Spleen (tissue), 11 donors: ENCODE results near the gene ECSCR. TPM values are rescaled to one million over a fixed set of nuclear protein-coding genes. Genes with fewer than 3 reads are reported as not detected.
A peak's percentile ranks its signal among the peaks of the same experiment; 100 is the strongest.

Experiments
- DNase-seq: peaks from one replicate; pipeline ENCODE4 v3.0.0-alpha.2; 2020
- H3K27ac ChIP-seq, 8 donors: fragments of 200-600 bp; sonication (generic) in 7 of 8; 1 replicate in 4 of 8; 2 replicates in 4 of 8; pipeline versions ENCODE4 v1.5.0 to v1.8.0; 2016 to 2021; ENCODE audit warnings: inconsistent platforms in 4 of 8, mild to moderate bottlenecking in 4 of 8, moderate library complexity in 1 of 8
- H3K27me3 ChIP-seq, 7 donors: fragments of 200-600 bp; sonication (generic) in 6 of 7; replicated peaks in 1 of 7; 1 replicate in 4 of 7; 2 replicates in 3 of 7; pipeline versions ENCODE4 v1.5.0 to v1.8.0; 2016 to 2021; ENCODE audit warnings: inconsistent platforms in 3 of 7, mild to moderate bottlenecking in 1 of 7
- H3K36me3 ChIP-seq, 6 donors: fragments of 200-600 bp; sonication (generic) in 5 of 6; 1 replicate in 4 of 6; 2 replicates in 2 of 6; pipeline versions ENCODE4 v1.5.0 to v1.8.0; 2016 to 2021; ENCODE audit warnings: inconsistent platforms in 2 of 6
- H3K4me1 ChIP-seq, 6 donors: fragments of 200-600 bp; sonication (generic) in 5 of 6; 1 replicate in 3 of 6; 2 replicates in 3 of 6; pipeline versions ENCODE4 v1.5.0 to v1.8.0; 2016 to 2021; ENCODE audit warnings: inconsistent platforms in 3 of 6
- H3K4me3 ChIP-seq, 8 donors: fragments of 200-600 bp; sonication (generic) in 7 of 8; 1 replicate in 4 of 8; 2 replicates in 4 of 8; pipeline versions ENCODE4 v1.5.0 to v1.8.0; 2016 to 2021; ENCODE audit warnings: inconsistent platforms in 4 of 8, mild to moderate bottlenecking in 4 of 8, moderate library complexity in 2 of 8
- H3K9me3 ChIP-seq, 8 donors: fragments of 200-600 bp; sonication (generic) in 7 of 8; 1 replicate in 4 of 8; 2 replicates in 4 of 8; pipeline versions ENCODE4 v1.5.0 to v1.8.0; 2016 to 2021; ENCODE audit warnings: inconsistent platforms in 4 of 8
- POLR2A ChIP-seq, 3 donors: fragments of 450-650 bp; IDR thresholded peaks; one replicate each; pipeline ENCODE4 v1.5.1; 2017; ENCODE audit warnings: antibody characterized with exemption in 3 of 3, mild to moderate bottlenecking in 1 of 3
- POLR2AphosphoS5 ChIP-seq, 3 donors: sonication (generic); formaldehyde crosslinking; IDR thresholded peaks; one replicate each; pipeline ENCODE4 v1.5.1; 2017; ENCODE audit warnings: antibody characterized with exemption in 3 of 3
- WGBS, 5 donors: extraction: QIAGEN DNeasy Blood & Tissue Kit in 3 of 5; methylation state at CpG; one replicate each; pipeline versions ENCODE4 v1.1.5 to v1.1.7; 2013 to 2018; 5-methylcytosine and 5-hydroxymethylcytosine counted together
- intact Hi-C: fragments of 100-400 bp; cut with DNase I; formaldehyde crosslinking; loops from one replicate; pipeline ENCODE4 v1.15.0; 2023; ENCODE audit warnings: low total_unique reads
- polyA plus RNA-seq, 3 donors: library from polyadenylated mRNA; stranded (reverse); fragments of 200-250 nt; gene quantifications; one replicate each; pipeline ENCODE4 v1.2.1, GENCODE V29; 2013
- total RNA-seq, 7 donors: library from RNA; depleted of rRNA in 3 of 7; stranded (reverse); fragments of >200 nt in 3 of 7; fragmentation: NEBNext Ultra II Directional in 4 of 7; extraction: Animal tissue kit (Norgen Biotek cat#: 25700) in 4 of 7; gene quantifications; one replicate each; pipeline versions ENCODE4 v1.1.0 to v1.2.1, GENCODE V29; 2016 to 2021
- TF ChIP-seq, protein P1 (sequence below), 11 experiments: fragments of 200-600 bp in 7 of 11; fragments of 450-650 bp in 4 of 11; sonication (generic) in 4 of 11; IDR thresholded peaks in 8 of 11; conservative IDR thresholded peaks in 3 of 11; 1 replicate in 7 of 11; 2 replicates in 4 of 11; pipeline versions ENCODE4 v1.4.0 to v1.8.0; 2016 to 2021; ENCODE audit warnings: antibody characterized with exemption in 11 of 11, inconsistent platforms in 4 of 11, mild to moderate bottlenecking in 1 of 11
- donor health status: healthy with polysubstance abuse.
- donor health status: DM: no; HTN: no; CAD: no; lungs with moderate emphysema.
- donor health status: DM: no; HTN: no; CAD: no.
- donor health status: Bipolar disorder and iron deficiency.
- donor health status: healthy.
- donor health status: DM: no; HTN: no; CAD: no.
- donor health status: DM: yes; HTN: yes; CAD: no.

The ECSCR gene
- total and polyA plus RNA-seq, 10 donors: 11.3 to 52.3 (median 18.5) TPM

DNA sequence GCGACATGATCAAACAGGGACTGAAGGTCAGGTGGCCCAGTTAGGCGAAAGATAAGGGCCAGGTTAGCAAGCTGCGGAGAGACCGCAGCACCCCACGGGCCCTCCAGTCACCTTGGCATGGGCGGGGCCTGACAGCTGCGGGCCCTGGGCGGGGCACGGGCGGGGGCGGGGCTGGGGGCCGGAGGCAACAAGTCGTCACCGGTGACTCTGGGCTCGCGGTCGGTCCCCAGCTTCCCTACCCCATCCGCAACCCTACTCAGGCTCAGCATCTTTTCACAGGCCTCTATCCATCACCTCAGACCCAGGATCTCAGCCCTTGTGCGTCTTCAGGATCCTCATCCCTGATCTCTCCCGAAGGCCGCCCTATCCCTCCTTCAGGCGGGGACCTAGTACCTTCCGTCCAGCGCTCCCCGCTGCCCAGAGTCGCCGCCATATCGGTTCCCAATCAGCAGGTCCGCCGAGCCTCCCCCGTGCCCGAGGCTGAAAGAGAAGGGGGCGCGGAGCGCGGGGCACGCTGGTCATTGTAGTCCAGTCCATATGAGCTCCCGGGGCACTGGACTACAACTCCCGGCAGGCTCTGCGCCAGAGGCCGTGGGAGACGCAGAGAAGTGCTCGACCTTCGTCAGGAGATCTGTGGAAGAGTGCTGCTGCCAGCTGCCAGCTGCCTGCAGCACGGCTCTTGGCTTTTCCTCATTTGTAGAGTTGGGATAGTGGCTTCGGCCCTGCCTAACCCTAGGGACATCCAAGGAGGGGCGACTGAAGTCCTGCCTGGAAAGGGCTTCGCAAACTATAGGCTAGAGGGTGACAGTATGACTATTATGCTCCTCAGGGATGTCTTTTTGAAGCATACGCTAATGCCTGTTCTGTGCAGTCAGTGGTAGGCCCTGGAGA is 23.3 kb downstream of the ECSCR start, which contains the start of gene DNAJC18:
DNAJC18 (minus strand) TSS at position 513 of the 891 bp plus-strand sequence; CDS start at position 433, 80 bp downstream.
- H3K9me3 ChIP-seq: no peaks in the 10 kb centered on the region
- peak; percentile 98 for DNase-seq
- peak within 1 kb of the TSS; percentile 58 to 87 (median 71) for H3K4me3 ChIP-seq
- H3K36me3 ChIP-seq: peaks cover 0 to 21% (median 0%) of the 10 kb centered on the region in 6 donors
- 3 to 10% (median 4%) methylated on average over 22 to 49 of the region's 49 CpGs for WGBS, 5 donors
- H3K27ac ChIP-seq: peak within 1 kb of the TSS; percentile 91 to 99 (median 98)
- intact Hi-C loops: no loop called here
- TF ChIP-seq, protein P1, sequence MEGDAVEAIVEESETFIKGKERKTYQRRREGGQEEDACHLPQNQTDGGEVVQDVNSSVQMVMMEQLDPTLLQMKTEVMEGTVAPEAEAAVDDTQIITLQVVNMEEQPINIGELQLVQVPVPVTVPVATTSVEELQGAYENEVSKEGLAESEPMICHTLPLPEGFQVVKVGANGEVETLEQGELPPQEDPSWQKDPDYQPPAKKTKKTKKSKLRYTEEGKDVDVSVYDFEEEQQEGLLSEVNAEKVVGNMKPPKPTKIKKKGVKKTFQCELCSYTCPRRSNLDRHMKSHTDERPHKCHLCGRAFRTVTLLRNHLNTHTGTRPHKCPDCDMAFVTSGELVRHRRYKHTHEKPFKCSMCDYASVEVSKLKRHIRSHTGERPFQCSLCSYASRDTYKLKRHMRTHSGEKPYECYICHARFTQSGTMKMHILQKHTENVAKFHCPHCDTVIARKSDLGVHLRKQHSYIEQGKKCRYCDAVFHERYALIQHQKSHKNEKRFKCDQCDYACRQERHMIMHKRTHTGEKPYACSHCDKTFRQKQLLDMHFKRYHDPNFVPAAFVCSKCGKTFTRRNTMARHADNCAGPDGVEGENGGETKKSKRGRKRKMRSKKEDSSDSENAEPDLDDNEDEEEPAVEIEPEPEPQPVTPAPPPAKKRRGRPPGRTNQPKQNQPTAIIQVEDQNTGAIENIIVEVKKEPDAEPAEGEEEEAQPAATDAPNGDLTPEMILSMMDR (IDR thresholded peaks at IDR 0.05 in 8 of 11, conservative IDR thresholded peaks at IDR 0.05 in 3 of 11): peak in 2 of 11 experiments; percentile 3 to 29
- peak; percentile 89 to 93 (median 90) for TF ChIP-seq POLR2AphosphoS5 (IDR thresholded peaks at IDR 0.05)
- TF ChIP-seq POLR2A (IDR thresholded peaks at IDR 0.05): peak in 2 of 3 donors; percentile 1 to 64
- no peaks in the 10 kb centered on the region for H3K27me3 ChIP-seq
- H3K4me1 ChIP-seq: peaks cover 7 to 36% (median 14%) of the 10 kb centered on the region in 6 donors

DNA sequence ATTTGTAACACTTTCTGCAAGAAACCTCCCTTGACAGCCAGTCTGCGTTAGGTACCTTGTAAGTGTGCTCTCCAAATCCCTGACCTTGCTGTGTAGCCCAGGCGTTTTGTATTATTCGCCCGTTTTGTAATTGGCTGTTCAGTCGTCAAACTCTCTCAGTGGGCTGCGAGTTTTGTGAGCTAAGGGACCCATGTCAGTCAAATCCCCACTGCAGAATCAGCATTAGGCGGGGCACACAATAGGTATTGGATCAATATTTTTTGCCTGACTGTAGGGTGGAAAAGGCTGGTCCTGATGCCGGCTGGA is 23.9 kb downstream of the ECSCR start:
- Histone ChIP-seq H3K36me3 (peaks cover 0 to 27% (median 0%) of the 10 kb centered on the region in 6 donors), H3K4me1 (peaks cover 7 to 30% (median 14%) of the 10 kb centered on the region in 6 donors), H3K9me3 (no peaks in the 10 kb centered on the region), H3K4me3 (peak overlapping the region; percentile 58 to 87 (median 71)), H3K27ac (peak overlapping the region; percentile 91 to 99 (median 98)), H3K27me3 (no peaks in the 10 kb centered on the region)
- TF ChIP-seq POLR2AphosphoS5 (IDR thresholded peaks at IDR 0.05) (no peak), POLR2A (IDR thresholded peaks at IDR 0.05) (no peak)
- TF ChIP-seq, protein P1 (IDR thresholded peaks at IDR 0.05 in 8 of 11, conservative IDR thresholded peaks at IDR 0.05 in 3 of 11): no peak
- DNase-seq: no peak
- WGBS, 5 donors: 38 to 51% (median 42%) methylated on average over 8 of the region's 8 CpGs
- intact Hi-C loops: no loop called here

DNA sequence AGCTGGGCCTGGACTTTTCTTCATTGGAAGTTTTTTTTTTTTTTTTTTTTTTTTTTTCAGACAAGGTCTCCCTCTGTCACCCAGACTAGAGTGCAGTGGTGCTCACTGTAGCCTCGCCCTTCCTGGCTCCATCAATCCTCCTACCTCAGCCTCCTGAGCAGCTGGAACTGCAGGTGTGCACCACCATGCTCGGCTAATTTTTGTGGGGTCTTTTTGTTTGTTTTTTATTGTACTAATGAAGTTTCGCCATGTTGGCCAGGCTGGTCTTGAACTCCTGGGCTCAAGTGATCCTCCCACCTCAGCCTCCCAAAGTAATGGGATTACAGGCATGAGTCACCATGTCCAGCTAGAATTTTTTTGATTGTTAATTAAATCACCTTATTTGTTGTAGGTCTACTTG is 26.9 kb downstream of the ECSCR start:
- Histone ChIP-seq H3K4me3 (no peak overlapping the region), H3K9me3 (no peaks in the 10 kb centered on the region), H3K36me3 (peaks cover 0 to 43% (median 0%) of the 10 kb centered on the region in 6 donors), H3K27ac (no peak overlapping the region), H3K4me1 (peaks cover 7 to 27% (median 14%) of the 10 kb centered on the region in 6 donors), H3K27me3 (no peaks in the 10 kb centered on the region)
- WGBS, 5 donors: 94 to 98% (median 97%) methylated on average over 3 of the region's 3 CpGs
- TF ChIP-seq POLR2A (IDR thresholded peaks at IDR 0.05): no peak
- TF ChIP-seq, protein P1 (IDR thresholded peaks at IDR 0.05 in 8 of 11, conservative IDR thresholded peaks at IDR 0.05 in 3 of 11): no peak
- TF ChIP-seq POLR2AphosphoS5 (IDR thresholded peaks at IDR 0.05): no peak
- intact Hi-C loops: no loop called here
- no peak for DNase-seq

DNA sequence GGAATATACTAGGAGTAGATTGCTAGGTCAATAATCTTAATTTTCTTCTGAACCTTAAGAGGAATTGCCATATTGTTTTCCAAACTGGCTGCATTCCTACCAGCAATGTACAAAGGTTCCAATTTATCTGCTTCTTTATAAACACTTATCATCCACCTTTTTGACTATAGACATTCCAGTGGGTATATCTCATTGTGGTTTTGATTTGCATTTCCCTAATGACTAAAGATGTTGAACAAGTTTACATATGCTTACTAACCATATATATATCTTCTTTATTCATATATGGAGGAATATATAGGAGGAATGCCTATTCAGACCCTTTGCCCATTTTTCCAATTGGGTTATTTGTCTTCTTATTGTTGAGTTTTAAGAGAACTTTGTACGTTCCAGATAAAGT is 30.8 kb downstream of the ECSCR start:
- no peaks in the 10 kb centered on the region for H3K9me3 ChIP-seq
- H3K27me3 ChIP-seq: no peaks in the 10 kb centered on the region
- intact Hi-C loops: no loop called here
- peaks cover 0 to 55% (median 4%) of the 10 kb centered on the region in 6 donors for H3K36me3 ChIP-seq
- DNase-seq: no peak
- H3K4me3 ChIP-seq: no peak overlapping the region
- H3K4me1 ChIP-seq: no peaks in the 10 kb centered on the region
- TF ChIP-seq POLR2A (IDR thresholded peaks at IDR 0.05) (no peak), POLR2AphosphoS5 (IDR thresholded peaks at IDR 0.05) (no peak)
- TF ChIP-seq, protein P1 (IDR thresholded peaks at IDR 0.05 in 8 of 11, conservative IDR thresholded peaks at IDR 0.05 in 3 of 11): no peak
- 91 to 100% (median 92%) methylated on average over 1 of the region's 1 CpG for WGBS, 5 donors
- H3K27ac ChIP-seq: no peak overlapping the region
